T-helper 1 cell treated with Interleukin-12 subunit alpha and Interleukin-12 subunit beta and Interleukin-4 antibody, amounts not matched to agents 30 μg/mL and 1 μg/mL, for 36 hours (primary cell): ENCODE measurements around the gene BRS3.
A peak's percentile ranks its signal among the peaks of the same experiment; 100 is the strongest.

Source experiments
- H3K27ac Mint-ChIP-seq: one replicate; pipeline ENCODE4 v1.8.0; 2021; ENCODE audit warnings: mild to moderate bottlenecking, mixed read lengths
- H3K27me3 Mint-ChIP-seq: one replicate; pipeline ENCODE4 v1.8.0; 2021; ENCODE audit warnings: low read depth, mixed read lengths
- H3K36me3 Mint-ChIP-seq: one replicate; pipeline ENCODE4 v1.8.0; 2021; ENCODE audit warnings: low read depth, mixed read lengths
- H3K4me1 Mint-ChIP-seq: one replicate; pipeline ENCODE4 v1.8.0; 2021; ENCODE audit warnings: low read depth, mixed read lengths
- H3K4me3 Mint-ChIP-seq: one replicate; pipeline ENCODE4 v1.8.0; 2021; ENCODE audit warnings: mild to moderate bottlenecking, moderate library complexity, mixed read lengths
- H3K9me3 Mint-ChIP-seq: one replicate; pipeline ENCODE4 v1.8.0; 2021; ENCODE audit warnings: mixed read lengths

Gene BRS3

DNA sequence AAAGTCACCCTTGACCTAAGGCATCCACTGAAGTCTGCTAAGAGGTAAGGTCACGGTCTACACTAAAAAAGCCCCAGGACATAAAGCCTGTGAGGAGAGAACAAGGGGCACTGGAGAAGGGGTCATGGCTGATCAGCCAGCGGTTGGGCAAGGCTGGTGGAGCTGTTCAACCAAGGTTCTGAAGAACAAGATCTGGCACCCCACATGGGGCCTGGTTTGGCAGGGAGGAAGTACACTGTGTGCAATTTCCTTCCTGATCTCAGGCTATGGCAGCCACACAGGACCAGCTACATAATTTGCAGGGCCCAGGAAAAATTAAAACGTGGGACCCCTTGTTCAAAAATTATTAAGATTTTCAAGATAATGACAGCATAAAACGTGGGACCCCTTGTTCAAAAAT lies 14.1 kb upstream of the BRS3 start:
- H3K27me3 Mint-ChIP-seq, result peaks cover 5% of the 10 kb centered on the region
- no peaks in the 10 kb centered on the region for H3K36me3 Mint-ChIP-seq
- H3K4me1 Mint-ChIP-seq, result no peaks in the 10 kb centered on the region
- H3K9me3 Mint-ChIP-seq, result no peaks in the 10 kb centered on the region
- H3K27ac Mint-ChIP-seq, result no peak overlapping the region
- no peak overlapping the region for H3K4me3 Mint-ChIP-seq

- H3K27me3 Mint-ChIP-seq, result peaks cover 5% of the 10 kb centered on the region
- H3K4me1 Mint-ChIP-seq, result no peaks in the 10 kb centered on the region
- no peaks in the 10 kb centered on the region for H3K9me3 Mint-ChIP-seq
- H3K27ac Mint-ChIP-seq, result no peak overlapping the region
- H3K4me3 Mint-ChIP-seq, result no peak overlapping the region
- H3K36me3 Mint-ChIP-seq, result no peaks in the 10 kb centered on the region
Measured at GRCh38 chrX:136475236-136475635, 12.5 kb upstream of the BRS3 start.

- H3K4me3 Mint-ChIP-seq, result no peak overlapping the region
- no peak overlapping the region for H3K27ac Mint-ChIP-seq
- H3K4me1 Mint-ChIP-seq, result no peaks in the 10 kb centered on the region
- H3K36me3 Mint-ChIP-seq, result no peaks in the 10 kb centered on the region
- H3K27me3 Mint-ChIP-seq, result peaks cover 5% of the 10 kb centered on the region
- no peaks in the 10 kb centered on the region for H3K9me3 Mint-ChIP-seq
Measured at GRCh38 chrX:136476501-136476900, 11.2 kb upstream of the BRS3 start.

GRCh38 chrX:136477026-136477425 lies 10.7 kb upstream of the BRS3 start:
- H3K4me3 Mint-ChIP-seq, result no peak overlapping the region
- H3K27ac Mint-ChIP-seq, result no peak overlapping the region
- H3K27me3 Mint-ChIP-seq, result peaks cover 5% of the 10 kb centered on the region
- H3K9me3 Mint-ChIP-seq, result no peaks in the 10 kb centered on the region
- H3K4me1 Mint-ChIP-seq, result no peaks in the 10 kb centered on the region
- no peaks in the 10 kb centered on the region for H3K36me3 Mint-ChIP-seq

DNA sequence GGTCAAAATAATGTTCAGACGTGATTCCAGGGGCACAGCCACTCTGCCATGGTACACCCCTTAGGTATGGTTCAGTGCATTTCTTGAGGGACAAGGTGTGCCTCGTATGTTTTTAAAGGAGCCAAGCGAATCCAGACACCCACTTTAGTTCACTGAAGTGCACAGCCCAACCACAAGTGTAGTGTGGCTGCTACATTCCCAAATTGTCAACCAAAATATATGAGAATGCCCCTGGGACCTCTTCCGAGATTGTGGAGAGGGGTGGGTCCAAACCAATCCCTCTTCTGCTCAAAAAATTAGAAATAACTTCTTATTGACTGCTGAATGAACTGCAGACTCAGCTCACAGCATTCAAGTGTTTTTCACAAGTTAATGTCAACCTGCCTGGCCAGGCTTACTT lies 7.4 kb upstream of the BRS3 start:
- Mint-ChIP-seq H3K27me3 (peaks cover 11% of the 10 kb centered on the region), H3K36me3 (no peaks in the 10 kb centered on the region), H3K27ac (no peak overlapping the region), H3K4me1 (no peaks in the 10 kb centered on the region), H3K4me3 (no peak overlapping the region), H3K9me3 (no peaks in the 10 kb centered on the region)

GRCh38 chrX:136488706-136489105 lies 959 bp downstream of the BRS3 start:
- no peaks in the 10 kb centered on the region for H3K4me1 Mint-ChIP-seq
- no peak overlapping the region for H3K27ac Mint-ChIP-seq
- H3K4me3 Mint-ChIP-seq, result no peak overlapping the region
- H3K27me3 Mint-ChIP-seq, result peaks cover 57% of the 10 kb centered on the region
- H3K36me3 Mint-ChIP-seq, result no peaks in the 10 kb centered on the region
- H3K9me3 Mint-ChIP-seq, result no peaks in the 10 kb centered on the region

- peaks cover 39% of the 10 kb centered on the region for H3K27me3 Mint-ChIP-seq
Measured at GRCh38 chrX:136491832-136492231, 4.1 kb downstream of the BRS3 start.

GRCh38 chrX:136493011-136493410 lies 5.3 kb downstream of the BRS3 start:
- Mint-ChIP-seq H3K9me3 (no peaks in the 10 kb centered on the region), H3K27me3 (peaks cover 38% of the 10 kb centered on the region), H3K27ac (no peak overlapping the region), H3K4me3 (no peak overlapping the region), H3K4me1 (peaks cover 5% of the 10 kb centered on the region), H3K36me3 (no peaks in the 10 kb centered on the region)

More at GRCh38 chrX:136491832-136492231, 4.1 kb downstream of the BRS3 start:
- Mint-ChIP-seq H3K4me1 (peaks cover 5% of the 10 kb centered on the region), H3K9me3 (no peaks in the 10 kb centered on the region), H3K4me3 (no peak overlapping the region), H3K36me3 (no peaks in the 10 kb centered on the region), H3K27ac (no peak overlapping the region)

- no peak overlapping the region for H3K4me3 Mint-ChIP-seq
Measured at GRCh38 chrX:136495043-136495442, 7.3 kb downstream of the BRS3 start.

GRCh38 chrX:136496186-136496763 lies 8.5 kb downstream of the BRS3 start:
- peaks cover 17% of the 10 kb centered on the region for H3K4me1 Mint-ChIP-seq
- H3K27me3 Mint-ChIP-seq, result peaks cover 12% of the 10 kb centered on the region
- no peaks in the 10 kb centered on the region for H3K9me3 Mint-ChIP-seq
- H3K27ac Mint-ChIP-seq, result peak overlapping the region; percentile 97
- H3K36me3 Mint-ChIP-seq, result peaks cover 8% of the 10 kb centered on the region
- H3K4me3 Mint-ChIP-seq, result peak overlapping the region; percentile 88

More at GRCh38 chrX:136495043-136495442, 7.3 kb downstream of the BRS3 start:
- peaks cover 3% of the 10 kb centered on the region for H3K36me3 Mint-ChIP-seq
- peaks cover 17% of the 10 kb centered on the region for H3K4me1 Mint-ChIP-seq
- peaks cover 21% of the 10 kb centered on the region for H3K27me3 Mint-ChIP-seq
- H3K9me3 Mint-ChIP-seq, result no peaks in the 10 kb centered on the region
- H3K27ac Mint-ChIP-seq, result no peak overlapping the region

- Mint-ChIP-seq H3K36me3 (peaks cover 12% of the 10 kb centered on the region), H3K27ac (peak overlapping the region; percentile 97)
Measured at GRCh38 chrX:136496764-136497555, 9.2 kb downstream of the BRS3 start.

DNA sequence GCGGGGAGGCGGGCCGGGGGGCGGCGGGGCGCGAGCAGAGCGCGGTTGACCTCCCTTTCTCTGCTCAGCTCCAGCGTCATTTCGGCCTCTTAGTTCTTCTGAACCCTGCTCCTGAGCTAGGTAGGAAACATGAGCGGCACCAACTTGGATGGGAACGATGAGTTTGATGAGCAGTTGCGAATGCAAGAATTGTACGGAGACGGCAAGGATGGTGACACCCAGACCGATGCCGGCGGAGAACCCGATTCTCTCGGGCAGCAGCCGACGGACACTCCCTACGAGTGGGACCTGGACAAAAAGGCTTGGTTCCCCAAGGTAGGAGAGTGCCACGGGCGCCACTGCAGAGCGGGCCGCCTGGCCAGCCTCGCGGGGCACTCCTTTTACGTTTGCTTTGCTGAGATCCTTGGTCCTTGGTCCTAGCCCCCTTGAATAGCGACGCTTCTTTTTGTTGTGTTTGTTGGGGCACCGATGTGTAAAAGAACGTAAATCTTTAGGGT lies 9.9 kb downstream of the BRS3 start, which contains the start of gene HTATSF1:
TSS of gene HTATSF1 (plus strand) at position 37 of the 497 bp plus-strand sequence. CDS start at position 130, 93 bp downstream.
- peak within 1 kb of the TSS; percentile 95 for H3K4me3 Mint-ChIP-seq
- peaks cover under 1% of the 10 kb centered on the region for H3K27me3 Mint-ChIP-seq
- peaks cover 12% of the 10 kb centered on the region for H3K36me3 Mint-ChIP-seq
- peaks cover 17% of the 10 kb centered on the region for H3K4me1 Mint-ChIP-seq
- H3K9me3 Mint-ChIP-seq, result no peaks in the 10 kb centered on the region
- peak within 1 kb of the TSS; percentile 97 for H3K27ac Mint-ChIP-seq

More at GRCh38 chrX:136496764-136497555, 9.2 kb downstream of the BRS3 start:
- Mint-ChIP-seq H3K9me3 (no peaks in the 10 kb centered on the region), H3K4me3 (peak overlapping the region; percentile 88), H3K4me1 (peaks cover 17% of the 10 kb centered on the region), H3K27me3 (peaks cover 7% of the 10 kb centered on the region)

- H3K9me3 Mint-ChIP-seq, result peaks cover 5% of the 10 kb centered on the region
- H3K27me3 Mint-ChIP-seq, result no peaks in the 10 kb centered on the region
- peaks cover 11% of the 10 kb centered on the region for H3K36me3 Mint-ChIP-seq
- no peak overlapping the region for H3K4me3 Mint-ChIP-seq
- H3K27ac Mint-ChIP-seq, result no peak overlapping the region
- no peaks in the 10 kb centered on the region for H3K4me1 Mint-ChIP-seq
Measured at GRCh38 chrX:136519069-136519468, 31.3 kb downstream of the BRS3 start.

- Mint-ChIP-seq H3K27ac (peak overlapping the region; percentile 24), H3K9me3 (no peaks in the 10 kb centered on the region), H3K27me3 (no peaks in the 10 kb centered on the region), H3K4me1 (no peaks in the 10 kb centered on the region), H3K4me3 (no peak overlapping the region), H3K36me3 (peaks cover 3% of the 10 kb centered on the region)
Measured at GRCh38 chrX:136523770-136524169, 36.0 kb downstream of the BRS3 start.
